Tibial nerve (tissue), 4 donors: ENCODE measurements around the gene CC2D2B. TPM values are rescaled to one million over a fixed set of nuclear protein-coding genes. Genes with fewer than 3 reads are reported as not detected.

Experiments used
- DNase-seq, 2 donors: peaks; one replicate each; pipeline ENCODE4 v3.0.0-alpha.2; 2019; ENCODE audit warnings: low spot score in 2 of 2
- H3K27ac ChIP-seq, 4 donors: fragments of 200-600 bp; sonication (generic) in 3 of 4; one replicate each; pipeline ENCODE4 v1.5.1; 2017 to 2019; ENCODE audit warnings: mild to moderate bottlenecking in 1 of 4
- H3K27me3 ChIP-seq, 2 donors: fragments of 200-600 bp; sonication (generic) in 1 of 2; one replicate each; pipeline versions ENCODE4 v1.5.1 to v1.6.0; 2017 to 2019
- H3K36me3 ChIP-seq, 3 donors: fragments of 200-600 bp; sonication (generic); one replicate each; pipeline ENCODE4 v1.5.1; 2018 to 2019
- H3K4me1 ChIP-seq, 4 donors: fragments of 200-600 bp; sonication (generic) in 3 of 4; one replicate each; pipeline ENCODE4 v1.5.1; 2017 to 2019
- H3K4me3 ChIP-seq, 4 donors: fragments of 200-600 bp; sonication (generic) in 3 of 4; one replicate each; pipeline ENCODE4 v1.5.1; 2017 to 2019; ENCODE audit warnings: mild to moderate bottlenecking in 1 of 4, moderate library complexity in 1 of 4
- H3K9me3 ChIP-seq, 4 donors: fragments of 200-600 bp; sonication (generic) in 3 of 4; one replicate each; pipeline ENCODE4 v1.5.1; 2017 to 2019
- CTCF ChIP-seq, 5 experiments: fragments of 200-600 bp in 3 of 5; fragments of 450-650 bp in 2 of 5; sonication (generic) in 3 of 5; IDR thresholded peaks; one replicate each; pipeline ENCODE4 v1.5.1; 2016 to 2019; ENCODE audit warnings: antibody characterized with exemption in 5 of 5, mild to moderate bottlenecking in 3 of 5, moderate library complexity in 2 of 5
- EP300 ChIP-seq, 2 donors: sonication (generic); formaldehyde crosslinking; IDR thresholded peaks; one replicate each; pipeline ENCODE4 v1.6.1; 2017; ENCODE audit warnings: antibody characterized with exemption in 2 of 2, mild to moderate bottlenecking in 1 of 2
- POLR2A ChIP-seq, 2 donors: fragments of 450-650 bp; IDR thresholded peaks; one replicate each; pipeline ENCODE4 v1.6.1; 2017; ENCODE audit warnings: antibody characterized with exemption in 2 of 2, mild to moderate bottlenecking in 2 of 2, moderate library complexity in 2 of 2
- WGBS, 2 donors: methylation state at CpG; one replicate each; pipeline ENCODE4 v1.1.5; 2018; 5-methylcytosine and 5-hydroxymethylcytosine counted together
- total RNA-seq, 4 donors: library from RNA; depleted of rRNA; stranded (reverse); fragments of >200 nt; gene quantifications; one replicate each; pipeline ENCODE4 v1.1.0, GENCODE V29; 2016

Gene CC2D2B
- total RNA-seq, 4 donors from 2014 or later, result 1.1 to 23.7 (median 1.8) TPM; not detected in 1

- Histone ChIP-seq H3K36me3 (peaks cover 0 to 18% (median 0%) of the 10 kb centered on the region in 3 donors), H3K27ac (no peak overlapping the region), H3K4me3 (no peak overlapping the region), H3K9me3 (no peaks in the 10 kb centered on the region), H3K27me3 (no peaks in the 10 kb centered on the region), H3K4me1 (no peaks in the 10 kb centered on the region)
- TF ChIP-seq POLR2A (IDR thresholded peaks at IDR 0.05) (no peak), CTCF (IDR thresholded peaks at IDR 0.05) (no peak), EP300 (IDR thresholded peaks at IDR 0.05) (no peak)
- WGBS, 2 donors, result 83 to 84% methylated on average over 6 of the region's 6 CpGs
- DNase-seq, result no peak
These were observed 13.1 kb downstream of the CC2D2B start for GRCh38 chr10:95920798-95921426.

GRCh38 chr10:95925033-95925432 lies 17.3 kb downstream of the CC2D2B start:
- Histone ChIP-seq H3K4me1 (no peaks in the 10 kb centered on the region), H3K36me3 (peaks cover 0 to 18% (median 0%) of the 10 kb centered on the region in 3 donors), H3K27ac (no peak overlapping the region), H3K9me3 (peaks cover 0 to under 1% (median 0%) of the 10 kb centered on the region in 4 donors), H3K4me3 (no peak overlapping the region), H3K27me3 (no peaks in the 10 kb centered on the region)
- 69 to 70% methylated on average over 3 of the region's 3 CpGs for WGBS, 2 donors
- no peak for DNase-seq
- no peak for TF ChIP-seq EP300 (IDR thresholded peaks at IDR 0.05)
- no peak for TF ChIP-seq CTCF (IDR thresholded peaks at IDR 0.05)
- TF ChIP-seq POLR2A (IDR thresholded peaks at IDR 0.05), result no peak

- Histone ChIP-seq H3K27me3 (no peaks in the 10 kb centered on the region), H3K9me3 (peaks cover 0 to 36% (median 2%) of the 10 kb centered on the region in 4 donors), H3K4me3 (no peak overlapping the region), H3K36me3 (peaks cover 0 to 23% (median 0%) of the 10 kb centered on the region in 3 donors), H3K4me1 (no peaks in the 10 kb centered on the region), H3K27ac (no peak overlapping the region)
- DNase-seq, result no peak
- TF ChIP-seq CTCF (IDR thresholded peaks at IDR 0.05) (no peak), POLR2A (IDR thresholded peaks at IDR 0.05) (no peak), EP300 (IDR thresholded peaks at IDR 0.05) (no peak)
- 91 to 96% methylated on average over 2 of the region's 2 CpGs for WGBS, 2 donors
These were observed 27.7 kb downstream of the CC2D2B start for GRCh38 chr10:95935429-95935828.

- H3K27me3 ChIP-seq, result no peaks in the 10 kb centered on the region
- peaks cover 0 to 31% (median 2%) of the 10 kb centered on the region in 4 donors for H3K9me3 ChIP-seq
- DNase-seq, result no peak
- no peak overlapping the region for H3K27ac ChIP-seq
- H3K4me1 ChIP-seq, result no peaks in the 10 kb centered on the region
- WGBS, 2 donors, result 66 to 71% methylated on average over 4 of the region's 4 CpGs
- H3K4me3 ChIP-seq, result no peak overlapping the region
- H3K36me3 ChIP-seq, result peaks cover 0 to 6% (median 0%) of the 10 kb centered on the region in 3 donors
- TF ChIP-seq EP300 (IDR thresholded peaks at IDR 0.05) (no peak), CTCF (IDR thresholded peaks at IDR 0.05) (no peak), POLR2A (IDR thresholded peaks at IDR 0.05) (no peak)
These were observed 33.3 kb downstream of the CC2D2B start for GRCh38 chr10:95941115-95941514.

- Histone ChIP-seq H3K27me3 (no peaks in the 10 kb centered on the region), H3K36me3 (no peaks in the 10 kb centered on the region), H3K27ac (no peak overlapping the region), H3K4me3 (no peak overlapping the region), H3K9me3 (peaks cover 0 to 27% (median 7%) of the 10 kb centered on the region in 4 donors), H3K4me1 (no peaks in the 10 kb centered on the region)
- no peak for DNase-seq
- 66 to 71% methylated on average over 7 of the region's 7 CpGs for WGBS, 2 donors
- TF ChIP-seq POLR2A (IDR thresholded peaks at IDR 0.05) (no peak), CTCF (IDR thresholded peaks at IDR 0.05) (no peak), EP300 (IDR thresholded peaks at IDR 0.05) (no peak)
These were observed 55.6 kb downstream of the CC2D2B start for GRCh38 chr10:95963202-95963990.
